HG02678 (cell line): ENCODE measurements around the gene KLHL17.
"Not testable (repeated sequence)": the region's sequence is repeated elsewhere in the genome, so short reads cannot be mapped to it uniquely, and the experiment has no call there.

Experiments used
- ATAC-seq: cut with Tn5 transposase; IDR thresholded peaks from one replicate; pipeline ENCODE4 v1.9.1; 2021; ENCODE audit warnings: mild to moderate bottlenecking, moderate library complexity; ENCODE audit not compliant: unreplicated experiment

The KLHL17 gene

DNA sequence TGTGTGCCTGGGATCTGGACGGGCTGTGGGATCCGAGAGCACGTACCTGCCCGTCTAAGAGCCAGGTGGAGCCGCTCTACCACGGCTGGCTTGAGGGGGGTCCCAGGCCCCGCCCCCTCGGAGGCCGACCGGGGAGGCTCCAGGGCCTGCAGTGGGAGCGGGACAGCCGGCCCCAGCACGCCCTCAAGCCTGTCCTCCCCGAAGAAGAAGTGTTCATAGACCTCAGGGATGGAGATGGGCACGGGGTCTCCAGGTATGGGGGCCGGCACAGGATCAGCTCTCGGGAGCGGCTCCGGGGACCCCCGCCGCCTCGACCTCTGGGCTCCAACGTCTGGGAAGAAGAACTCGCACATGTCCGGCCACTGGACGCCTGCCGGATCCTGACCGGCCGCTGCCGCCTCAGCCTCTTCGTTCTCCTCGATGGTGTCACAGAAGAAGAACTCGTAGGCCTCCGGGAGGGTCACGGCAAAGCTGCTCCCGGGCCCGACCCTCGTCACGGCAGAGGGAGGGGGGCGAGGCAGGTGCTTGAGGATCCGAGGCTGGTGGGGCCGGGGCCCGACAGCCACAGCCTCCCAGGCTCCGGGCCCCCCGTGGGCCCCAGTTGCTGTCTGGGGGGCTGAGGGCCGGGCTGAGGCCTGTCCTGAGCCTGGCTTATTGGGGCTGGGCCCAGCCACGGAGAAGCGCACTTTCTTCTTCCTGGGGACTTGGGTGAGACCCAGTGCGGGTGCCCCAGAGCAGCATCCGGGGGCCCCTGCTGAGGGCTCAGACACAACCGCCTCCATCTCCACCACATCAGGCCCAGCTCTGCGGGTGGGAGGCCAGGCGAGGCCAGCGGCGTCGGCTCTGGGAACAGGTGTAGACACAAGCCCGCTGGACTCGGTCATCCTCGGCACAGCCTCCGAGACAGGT lies 18.7 kb downstream of the KLHL17 start:
- no peak for ATAC-seq

- ATAC-seq: no peak
Observed at GRCh38 chr1:979744-980072, 19.3 kb downstream of the KLHL17 start.

- ATAC-seq: no peak
Observed at GRCh38 chr1:980137-980571, 19.8 kb downstream of the KLHL17 start.

- no peak for ATAC-seq
Observed at GRCh38 chr1:980602-981395, 20.4 kb downstream of the KLHL17 start.

GRCh38 chr1:981491-981954 lies 21.1 kb downstream of the KLHL17 start:
- no peak for ATAC-seq

- ATAC-seq: no peak
Observed at GRCh38 chr1:981955-982558, 21.7 kb downstream of the KLHL17 start, which contains the start of gene PERM1. Gene PERM1 (minus strand): TSS chr1:982093. CDS start chr1:981029, 1,064 bp downstream.

DNA sequence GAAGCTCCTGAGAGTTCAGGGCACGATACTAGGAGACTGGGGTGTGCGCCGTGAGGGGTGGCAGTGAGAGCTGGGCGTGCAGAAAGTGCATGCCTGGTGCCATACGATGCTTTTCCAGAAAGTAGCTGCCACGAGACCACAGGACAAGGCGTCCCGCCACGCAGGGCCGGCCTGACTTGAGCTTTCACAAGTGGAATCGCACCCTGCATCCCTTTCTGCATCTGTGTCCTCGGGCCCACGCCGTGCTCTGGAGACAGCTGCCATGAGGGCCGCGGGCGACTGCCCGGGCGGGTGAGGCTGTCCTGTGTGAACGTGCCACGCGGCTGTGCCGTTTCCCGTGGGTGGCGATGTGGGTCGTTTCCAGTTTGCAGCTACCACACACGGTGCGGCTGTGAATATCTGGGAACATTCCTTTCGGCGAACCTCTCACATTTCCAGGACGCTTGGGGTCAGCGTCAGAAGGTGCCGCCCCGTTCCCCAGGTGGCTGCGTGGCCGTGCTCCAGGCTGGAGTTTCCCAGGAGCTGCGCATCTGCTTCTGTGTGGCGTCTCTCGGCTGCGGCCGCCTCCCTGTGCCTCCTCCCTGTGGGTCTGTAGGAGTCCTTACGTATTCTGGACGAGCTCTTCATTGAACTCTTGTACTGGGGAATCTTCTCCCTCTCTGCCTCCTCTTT lies 22.5 kb downstream of the KLHL17 start:
- no peak for ATAC-seq

GRCh38 chr1:983798-984475 lies 23.6 kb downstream of the KLHL17 start:
- ATAC-seq: no peak

- no peak for ATAC-seq
Observed at GRCh38 chr1:984476-984814, 24.1 kb downstream of the KLHL17 start.

- ATAC-seq: no peak
Observed at GRCh38 chr1:985126-985525, 24.7 kb downstream of the KLHL17 start.

- ATAC-seq: not testable (repeated sequence)
Observed at GRCh38 chr1:988061-988460, 27.7 kb downstream of the KLHL17 start.

DNA sequence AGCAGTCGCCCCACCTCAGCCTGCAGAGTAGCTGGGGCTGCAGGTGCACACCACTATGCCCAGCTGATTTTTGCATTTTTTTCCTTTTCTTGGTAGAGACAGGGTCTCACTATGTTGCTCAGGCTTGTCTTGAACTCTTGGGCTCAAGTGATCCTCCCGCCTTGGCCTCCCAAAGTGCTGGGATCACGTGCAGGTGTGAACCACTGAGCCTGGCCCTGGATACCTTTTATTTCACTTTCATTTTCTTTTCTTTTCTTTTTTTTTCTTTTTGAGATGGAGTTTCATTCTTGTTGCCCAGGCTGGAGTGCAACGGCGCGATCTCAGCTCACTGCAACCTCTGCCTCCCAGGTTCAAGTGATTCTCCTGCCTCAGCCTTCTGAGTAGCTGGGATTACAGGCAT lies 30.9 kb downstream of the KLHL17 start:
- not testable (repeated sequence) for ATAC-seq

DNA sequence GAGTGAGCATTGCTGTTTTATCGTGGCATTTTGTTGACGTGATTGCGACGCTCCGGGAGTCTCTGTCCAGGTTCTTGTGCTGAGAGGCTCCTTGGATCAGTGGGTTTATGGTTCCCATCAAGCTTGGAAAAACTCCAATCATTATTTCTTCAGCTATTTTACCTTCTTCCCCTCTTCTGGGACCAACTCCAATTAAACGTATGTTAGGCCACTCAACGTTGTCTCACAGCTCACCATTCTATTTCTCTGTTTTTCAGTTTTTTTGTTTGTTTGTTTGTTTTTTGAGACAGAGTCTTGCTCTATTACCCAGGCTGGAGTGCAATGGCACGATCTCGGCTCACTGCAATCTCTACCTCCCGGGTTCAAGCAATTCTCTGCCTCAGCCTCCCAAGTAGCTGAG lies 31.5 kb downstream of the KLHL17 start:
- ATAC-seq: no peak

- ATAC-seq: no peak
Observed at GRCh38 chr1:992362-992761, 32.0 kb downstream of the KLHL17 start.

DNA sequence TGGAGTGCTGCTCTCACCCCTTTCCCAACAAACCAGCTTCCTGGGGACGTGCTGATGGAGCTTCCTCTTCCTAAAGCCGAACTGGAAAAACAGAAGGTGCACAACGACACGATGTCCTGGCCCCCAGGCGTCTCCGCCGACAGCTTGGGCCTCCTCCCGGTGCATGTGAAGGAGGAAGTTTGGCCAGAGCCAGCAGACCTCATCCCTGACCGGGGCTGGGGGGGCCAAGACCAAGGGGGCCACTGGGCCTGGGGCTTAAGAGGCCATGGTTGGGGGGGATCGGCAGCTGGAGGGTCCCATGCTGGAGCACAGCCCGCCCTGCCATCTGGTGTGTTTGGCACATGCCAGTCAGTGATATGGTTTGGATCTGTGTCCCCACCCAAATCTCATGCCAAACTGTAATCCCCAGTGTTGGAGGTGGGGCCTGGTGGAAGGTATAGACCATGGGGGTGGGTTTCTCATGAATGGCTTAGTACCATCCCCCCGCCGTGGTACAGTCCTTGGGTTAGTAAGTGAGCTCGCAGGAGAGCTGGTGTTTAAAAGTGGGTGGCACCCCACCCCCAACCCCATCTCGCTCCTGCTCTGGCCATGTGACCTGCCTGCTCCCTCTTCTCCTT lies 33.1 kb downstream of the KLHL17 start:
- no peak for ATAC-seq

GRCh38 chr1:994546-994945 lies 34.2 kb downstream of the KLHL17 start:
- ATAC-seq: not testable (repeated sequence)

- ATAC-seq: no peak
Observed at GRCh38 chr1:995665-996633, 35.6 kb downstream of the KLHL17 start.

DNA sequence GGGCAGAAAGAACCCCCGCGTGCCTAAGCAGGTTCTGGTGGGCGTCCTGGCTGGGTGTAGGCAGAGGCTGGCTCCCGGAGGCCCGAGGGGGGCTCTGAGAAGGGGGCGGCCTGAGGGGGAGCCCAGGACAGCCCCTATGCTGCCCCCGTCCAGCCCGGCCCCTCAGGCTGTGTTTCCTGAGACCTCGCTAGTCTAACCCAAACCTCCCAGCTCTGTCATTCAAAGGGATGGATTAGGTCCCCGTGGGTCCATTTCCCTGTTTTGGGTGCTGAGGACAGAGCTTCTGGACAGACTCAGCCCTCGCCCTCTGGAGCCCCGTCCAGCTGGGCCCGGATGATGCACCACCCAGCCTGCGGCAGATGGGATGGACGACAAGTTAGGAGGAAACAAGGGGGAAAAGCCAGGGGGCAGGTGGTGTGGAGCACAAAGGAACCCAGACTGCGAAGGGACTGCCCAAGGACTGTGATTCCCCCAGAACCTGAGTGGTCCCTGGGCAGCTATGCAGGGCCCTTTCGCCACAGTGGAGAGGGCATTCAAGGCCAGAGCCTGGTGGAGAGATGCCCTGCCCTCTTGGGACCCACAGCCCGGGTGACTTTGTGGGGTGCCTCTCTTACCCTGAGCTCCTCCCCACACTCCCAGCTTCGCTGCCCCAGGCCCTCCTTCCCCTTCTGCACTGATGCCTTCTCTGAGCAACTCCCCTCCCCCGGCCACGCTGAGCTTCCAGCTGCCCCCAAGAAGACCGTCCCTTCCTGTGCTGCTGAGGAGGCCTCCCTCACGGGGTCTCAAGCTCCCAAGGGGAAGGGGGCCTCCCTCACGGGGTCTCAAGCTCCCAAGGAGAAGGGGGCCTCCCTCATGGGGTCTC lies 36.7 kb downstream of the KLHL17 start:
- ATAC-seq: no peak
